PFSK-1 (cell line): Measurements from ENCODE around the gene VNN1.

Source experiments
- POLR2AphosphoS5 ChIP-seq: IDR thresholded peaks from 2 replicates; pipeline ENCODE4 v1.6.1; 2012; ENCODE audit warnings: low read depth, mild to moderate bottlenecking, control low read depth, low read length, moderate library complexity
- REST ChIP-seq, 2 experiments: IDR thresholded peaks; 2 replicates each; pipeline versions ENCODE4 v1.6.1 to v1.8.0; 2011 to 2012; ENCODE audit warnings: low read depth in 2 of 2, low read length in 2 of 2, control low read depth in 1 of 2, inconsistent platforms in 1 of 2, mild to moderate bottlenecking in 1 of 2, moderate library complexity in 1 of 2; ENCODE audit not compliant: insufficient read depth in 1 of 2
- SIN3A ChIP-seq: IDR thresholded peaks from 2 replicates; pipeline ENCODE4 v1.6.1; 2012; ENCODE audit warnings: mild to moderate bottlenecking, low read length, moderate library complexity, borderline replicate concordance; ENCODE audit not compliant: insufficient read depth
- TAF1 ChIP-seq: IDR thresholded peaks from 2 replicates; pipeline ENCODE4 v1.6.1; 2012; ENCODE audit warnings: low read length, control low read depth, borderline replicate concordance; ENCODE audit not compliant: insufficient read depth

GRCh38 chr6:132663661-132664060, 50.2 kb downstream of the VNN1 start:
- TF ChIP-seq POLR2AphosphoS5 (no peak), REST (IDR thresholded peaks at IDR 0.05; ENCODE audit: insufficient read depth in 1 of 2, low read depth in 2 of 2, low read length in 2 of 2) (no peak), TAF1 (no peak), SIN3A (no peak)
